H1 (cell line): ENCODE data around the gene HNRNPH2. TPM values are rescaled to one million over a fixed set of nuclear protein-coding genes. Genes with fewer than 3 reads are reported as not detected.

Experiments used
- CTCF ChIA-PET: fragments of 300-600 bp; sonication (Branson Sonifier 250); formaldehyde crosslinking; loops from one replicate; lab custom pipeline; 2021; ENCODE audit not compliant: partially characterized antibody; lab: Charles Lee
- POLR2A ChIA-PET: fragments of 300-600 bp; sonication (Branson Sonifier 250); formaldehyde crosslinking; loops from one replicate; lab custom pipeline; 2021; ENCODE audit warnings: inconsistent platforms; ENCODE audit not compliant: partially characterized antibody; lab: Charles Lee
- DNase-seq, 2 experiments: peaks; one replicate each; pipeline versions ENCODE4 v3.0.0 to v3.0.0-alpha.2; 2010 to 2022; ENCODE audit warnings: low spot score in 2 of 2, low read depth in 1 of 2, mixed read lengths in 1 of 2
- FAIRE-seq: peaks from 2 replicates; lab custom pipeline; 2011; peaks lifted over from hg19 to GRCh38; lab: Jason Lieb, UNC
- H2AFZ ChIP-seq: 2 replicates; pipeline ENCODE4 v1.8.1; 2012; ENCODE audit warnings: low read length, inconsistent platforms
- H2AK5ac ChIP-seq: 2 replicates; pipeline ENCODE4 v1.6.1; 2013; ENCODE audit warnings: low read depth, low read length
- H2BK120ac ChIP-seq: replicated peaks from 2 replicates; pipeline ENCODE3; 2013; ENCODE audit warnings: low read depth, low read length, inconsistent platforms
- H2BK12ac ChIP-seq: 2 replicates; pipeline ENCODE4 v1.6.1; 2013; ENCODE audit warnings: low read depth, low read length
- H2BK15ac ChIP-seq: 2 replicates; pipeline ENCODE4 v1.6.1; 2013; ENCODE audit warnings: low read length
- H2BK20ac ChIP-seq: 2 replicates; pipeline ENCODE4 v1.6.1; 2013; ENCODE audit warnings: low read length
- H2BK5ac ChIP-seq: 2 replicates; pipeline ENCODE4 v1.6.1; 2013; ENCODE audit warnings: low read depth, low read length
- H3K14ac ChIP-seq: 2 replicates; pipeline ENCODE4 v1.6.1; 2013; ENCODE audit warnings: inconsistent platforms; ENCODE audit not compliant: insufficient read length
- H3K18ac ChIP-seq: 2 replicates; pipeline ENCODE4 v1.6.1; 2013; ENCODE audit warnings: low read length; ENCODE audit errors: extremely low read depth
- H3K23ac ChIP-seq: 2 replicates; pipeline ENCODE4 v1.6.1; 2013; ENCODE audit warnings: inconsistent platforms; ENCODE audit not compliant: insufficient read length
- H3K23me2 ChIP-seq: 2 replicates; pipeline ENCODE4 v1.6.1; 2013; ENCODE audit warnings: low read depth, low read length
- H3K27ac ChIP-seq: 2 replicates; pipeline ENCODE4 v1.6.1; 2011; ENCODE audit warnings: low read depth, low read length, inconsistent platforms
- H3K27me3 ChIP-seq, 4 experiments: replicated peaks in 1 of 4; 1 replicate in 1 of 4; 2 replicates in 3 of 4; pipeline versions ENCODE4 v1.6.1 to v1.8.1; 2011 to 2013; ENCODE audit warnings: low read length in 3 of 4, mild to moderate bottlenecking in 3 of 4, inconsistent platforms in 2 of 4, mixed read lengths in 2 of 4, moderate library complexity in 1 of 4; ENCODE audit not compliant: control insufficient read depth in 3 of 4, insufficient read depth in 3 of 4; ENCODE audit errors: extremely low read depth in 1 of 4
- H3K36me3 ChIP-seq, 4 experiments: 2 replicates each; pipeline versions ENCODE4 v1.6.1 to v1.8.1; 2011 to 2013; ENCODE audit warnings: mild to moderate bottlenecking in 4 of 4, low read length in 3 of 4, moderate library complexity in 2 of 4, control low read depth in 1 of 4, inconsistent platforms in 1 of 4; ENCODE audit not compliant: insufficient read depth in 4 of 4, control insufficient read depth in 2 of 4
- H3K4ac ChIP-seq: replicated peaks from 2 replicates; pipeline ENCODE3; 2013; ENCODE audit warnings: low read length, low read depth, mixed read lengths, inconsistent platforms; ENCODE audit not compliant: insufficient read length
- H3K4me1 ChIP-seq, 4 experiments: replicated peaks in 1 of 4; 1 replicate in 1 of 4; 2 replicates in 3 of 4; pipeline versions ENCODE4 v1.6.1 to v1.8.1; 2011 to 2013; ENCODE audit warnings: low read length in 3 of 4, inconsistent platforms in 2 of 4, mixed read lengths in 1 of 4; ENCODE audit not compliant: insufficient read depth in 4 of 4, control insufficient read depth in 3 of 4
- H3K4me2 ChIP-seq, 2 experiments: 2 replicates each; pipeline versions ENCODE4 v1.6.1 to v1.8.1; 2011 to 2013; ENCODE audit warnings: low read depth in 2 of 2, low read length in 2 of 2, control low read depth in 1 of 2, inconsistent platforms in 1 of 2, mild to moderate bottlenecking in 1 of 2; ENCODE audit not compliant: insufficient read depth in 1 of 2
- H3K4me3 ChIP-seq, 4 experiments: fragments of 200-600, 300-600 bp in 1 of 4; sonication (generic), shearing (Covaris generic), sonication (Bioruptor Twin) in 1 of 4; 2 replicates each; pipeline versions ENCODE4 v1.5.1 to v1.8.1; 2011 to 2016; ENCODE audit warnings: low read length in 4 of 4, low read depth in 3 of 4, control low read depth in 2 of 4, inconsistent platforms in 2 of 4, mild to moderate bottlenecking in 2 of 4, mixed read lengths in 1 of 4, moderate library complexity in 1 of 4; ENCODE audit not compliant: insufficient read depth in 2 of 4; ENCODE audit errors: extremely low read depth in 1 of 4
- H3K56ac ChIP-seq: replicated peaks from 2 replicates; pipeline ENCODE3; 2013; ENCODE audit warnings: low read depth, mild to moderate bottlenecking, mixed read lengths, low read length, inconsistent platforms; ENCODE audit not compliant: insufficient read length
- H3K79me1 ChIP-seq: 2 replicates; pipeline ENCODE4 v1.6.1; 2013; ENCODE audit warnings: low read depth, low read length, control low read depth
- H3K79me2 ChIP-seq, 2 experiments: 2 replicates each; pipeline versions ENCODE4 v1.6.1 to v1.8.1; 2012 to 2013; ENCODE audit warnings: low read length in 2 of 2, mild to moderate bottlenecking in 2 of 2, inconsistent platforms in 1 of 2; ENCODE audit not compliant: insufficient read depth in 2 of 2, control insufficient read depth in 1 of 2
- H3K9ac ChIP-seq, 4 experiments: replicated peaks in 1 of 4; 1 replicate in 1 of 4; 2 replicates in 3 of 4; pipeline versions ENCODE4 v1.6.1 to v1.8.1; 2011 to 2013; ENCODE audit warnings: low read depth in 3 of 4, low read length in 3 of 4, control low read depth in 2 of 4, mild to moderate bottlenecking in 2 of 4, moderate library complexity in 2 of 4, inconsistent platforms in 1 of 4; ENCODE audit errors: extremely low read depth in 1 of 4
- H3K9me3 ChIP-seq, 2 experiments: 2 replicates each; pipeline versions ENCODE4 v1.6.1 to v1.8.1; 2012 to 2013; ENCODE audit warnings: mild to moderate bottlenecking in 2 of 2, moderate library complexity in 2 of 2, control low read depth in 1 of 2, inconsistent platforms in 1 of 2, low read depth in 1 of 2, low read length in 1 of 2, mixed read lengths in 1 of 2; ENCODE audit not compliant: insufficient read depth in 2 of 2
- H4K20me1 ChIP-seq, 2 experiments: replicated peaks in 1 of 2; 2 replicates each; pipeline versions ENCODE3 to v1.8.1; 2011 to 2013; ENCODE audit warnings: inconsistent platforms in 2 of 2, low read length in 2 of 2, mild to moderate bottlenecking in 1 of 2; ENCODE audit not compliant: insufficient read depth in 2 of 2, control insufficient read depth in 1 of 2
- H4K5ac ChIP-seq: 2 replicates; pipeline ENCODE4 v1.6.1; 2013; ENCODE audit warnings: low read length, low read depth, mixed read lengths, inconsistent platforms; ENCODE audit not compliant: insufficient read length
- H4K8ac ChIP-seq: 2 replicates; pipeline ENCODE4 v1.8.0; 2013; ENCODE audit warnings: mild to moderate bottlenecking, moderate library complexity, low read length, inconsistent platforms; ENCODE audit not compliant: insufficient read depth; ENCODE audit errors: extremely low read depth
- H4K91ac ChIP-seq: replicated peaks from 2 replicates; pipeline ENCODE3; 2013; ENCODE audit warnings: low read length, mixed read lengths, inconsistent platforms; ENCODE audit not compliant: insufficient read length
- SP1 ChIP-seq: IDR thresholded peaks from 2 replicates; pipeline ENCODE4 v1.6.1; 2011; ENCODE audit warnings: low read depth, low read length
- WGBS, 2 experiments: shearing (Covaris generic) in 1 of 2; methylation state at CpG; one replicate each; pipeline versions ENCODE4 v1.1.6 to v1.1.7; 2013 to 2015; ENCODE audit warnings: low lambda C conversion rate in 2 of 2, mixed read lengths in 2 of 2, inconsistent platforms in 1 of 2, low coverage in 1 of 2, missing lambda C conversion rate in 1 of 2; ENCODE audit not compliant: insufficient replicate concordance in 2 of 2, insufficient coverage in 1 of 2, insufficient read length in 1 of 2; ENCODE audit errors: extremely low coverage in 1 of 2, missing lambda C conversion rate in 1 of 2; 5-methylcytosine and 5-hydroxymethylcytosine counted together
- polyA plus RNA-seq, 7 experiments: library from polyadenylated mRNA; depleted of rRNA in 3 of 7; stranded (reverse) in 5 of 7; unstranded in 2 of 7; fragments of >200 nt in 5 of 7; fragments of 200-250 nt in 2 of 7; gene quantifications; 1 replicate in 5 of 7; 2 replicates in 1 of 7; 4 replicates in 1 of 7; pipeline versions ENCODE4 v1.2.1 to v1.2.3, GENCODE V29; 2011 to 2013; ENCODE audit warnings: missing spikeins in 2 of 7, mixed read lengths in 2 of 7
- total RNA-seq: library from RNA; stranded (reverse); fragmentation: NEBNext Ultra II Directional; extraction: Animal tissue kit (Norgen Biotek cat#: 25700); gene quantifications from 2 replicates; pipeline ENCODE4 v1.2.1, GENCODE V29; 2021

HNRNPH2 gene
- total and polyA plus RNA-seq, 2 of the 8 experiments (the other 6 are each of a cell fraction or from before 2014, with no cell fraction given) = 27.7 to 66.7 TPM

DNA sequence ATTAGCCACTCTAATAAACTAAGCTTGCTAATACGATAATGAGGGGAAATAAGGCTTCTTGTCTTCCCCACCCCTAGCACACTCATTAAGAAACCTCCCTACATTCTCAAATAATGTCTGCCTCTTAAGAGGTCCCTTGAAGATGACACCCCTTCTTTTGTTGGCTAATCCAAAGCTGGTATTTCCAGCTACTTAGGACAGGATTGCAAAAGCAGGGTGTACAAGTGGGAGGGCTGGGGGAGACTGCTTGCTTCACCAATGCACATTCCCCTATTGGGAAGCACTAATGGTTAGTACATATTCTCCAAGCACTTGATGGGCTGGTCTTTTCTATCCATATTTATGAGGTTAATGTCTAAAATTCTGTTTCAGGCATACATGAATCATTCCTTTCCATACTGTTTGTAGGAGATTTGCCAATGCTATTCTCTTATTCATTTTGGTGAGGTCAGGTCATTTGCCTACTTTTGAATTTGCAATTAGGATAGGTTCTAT is 42.7 kb upstream of the HNRNPH2 start:
- no peaks in the 10 kb centered on the region for H3K9me3 ChIP-seq
- no peaks in the 10 kb centered on the region for H4K20me1 ChIP-seq
- H2AFZ ChIP-seq = no peak overlapping the region
- no peak overlapping the region for H3K14ac ChIP-seq
- no peaks in the 10 kb centered on the region for H3K36me3 ChIP-seq
- no peak for DNase-seq
- no peak overlapping the region for H2BK5ac ChIP-seq
- TF ChIP-seq SP1 = no peak
- TF ChIP-seq, all 59 proteins: peak for 0
- POLR2A ChIA-PET = interaction anchor here (0.8 kb wide), 3 partner anchors 18 to 25 kb away, joined by 3 to 4 read pairs (median 4); partner anchors contain the start of gene RPL36A
- no peak overlapping the region for H3K9ac ChIP-seq
- no peak overlapping the region for H2AK5ac ChIP-seq
- H3K23me2 ChIP-seq = no peaks in the 10 kb centered on the region
- no peak overlapping the region for H4K5ac ChIP-seq
- no peaks in the 10 kb centered on the region for H3K79me2 ChIP-seq
- no peak overlapping the region for H3K27ac ChIP-seq
- no peak overlapping the region for H3K56ac ChIP-seq
- no peak overlapping the region for H4K91ac ChIP-seq
- H2BK12ac ChIP-seq = no peak overlapping the region
- H3K4me2 ChIP-seq = no peak overlapping the region
- H3K4ac ChIP-seq = no peak overlapping the region
- no peak overlapping the region for H2BK20ac ChIP-seq
- no peak overlapping the region for H2BK120ac ChIP-seq
- H3K79me1 ChIP-seq = no peaks in the 10 kb centered on the region
- H4K8ac ChIP-seq = no peak overlapping the region
- H2BK15ac ChIP-seq = no peak overlapping the region
- H3K4me3 ChIP-seq = no peak overlapping the region
- CTCF ChIA-PET = no interaction called here
- H3K4me1 ChIP-seq = no peaks in the 10 kb centered on the region
- FAIRE-seq = no peak
- H3K27me3 ChIP-seq = no peaks in the 10 kb centered on the region
- H3K23ac ChIP-seq = no peak overlapping the region
- WGBS, 2 experiments = 87% methylated on average over 1 of the region's 1 CpG; no CpG with 5 or more reads in 1 of the 2 experiments
- no peak overlapping the region for H3K18ac ChIP-seq
